Neural crest cell (in vitro differentiated cells): ENCODE results near the gene APOC3. TPM values are rescaled to one million over a fixed set of nuclear protein-coding genes. Genes with fewer than 3 reads are reported as not detected.
A peak's percentile ranks its signal among the peaks of the same experiment; 100 is the strongest.

Source experiments
- DNase-seq: peaks from one replicate; pipeline ENCODE4 v3.0.0; 2021; ENCODE audit warnings: low read depth, mixed read lengths, low spot score
- H3K27ac Mint-ChIP-seq: one replicate; pipeline ENCODE4 v1.8.0; 2021; ENCODE audit warnings: mild to moderate bottlenecking, mixed read lengths; ENCODE audit not compliant: unreplicated experiment
- H3K27me3 Mint-ChIP-seq: 2 replicates; pipeline ENCODE4 v1.8.0; 2021; ENCODE audit warnings: low read depth, mild to moderate bottlenecking, mixed read lengths
- H3K36me3 Mint-ChIP-seq: 2 replicates; pipeline ENCODE4 v1.8.0; 2021; ENCODE audit warnings: low read depth, mild to moderate bottlenecking, mixed read lengths
- H3K4me1 Mint-ChIP-seq: 2 replicates; pipeline ENCODE4 v1.8.0; 2021; ENCODE audit warnings: mixed read lengths
- H3K4me3 Mint-ChIP-seq: one replicate; pipeline ENCODE4 v1.8.0; 2021; ENCODE audit warnings: mild to moderate bottlenecking, mixed read lengths
- H3K9me3 Mint-ChIP-seq: 2 replicates; pipeline ENCODE4 v1.8.0; 2021; ENCODE audit warnings: mixed read lengths
- CTCF ChIP-seq: fragments of 200-600 bp; sonication (generic); conservative IDR thresholded peaks from 2 replicates; pipeline ENCODE4 v1.5.0; 2021; ENCODE audit warnings: antibody characterized with exemption, mild to moderate bottlenecking
- total RNA-seq: library from RNA; stranded (reverse); gene quantifications from 2 replicates; pipeline ENCODE4 v1.2.1, GENCODE V29; 2021

Gene APOC3
- total RNA-seq, 1 donor from 2014 or later, result not detected

- Mint-ChIP-seq H3K27ac (no peak overlapping the region), H3K36me3 (peaks cover 22% of the 10 kb centered on the region)
Measured at GRCh38 chr11:116851626-116852025, 21.9 kb downstream of the APOC3 start.

DNA sequence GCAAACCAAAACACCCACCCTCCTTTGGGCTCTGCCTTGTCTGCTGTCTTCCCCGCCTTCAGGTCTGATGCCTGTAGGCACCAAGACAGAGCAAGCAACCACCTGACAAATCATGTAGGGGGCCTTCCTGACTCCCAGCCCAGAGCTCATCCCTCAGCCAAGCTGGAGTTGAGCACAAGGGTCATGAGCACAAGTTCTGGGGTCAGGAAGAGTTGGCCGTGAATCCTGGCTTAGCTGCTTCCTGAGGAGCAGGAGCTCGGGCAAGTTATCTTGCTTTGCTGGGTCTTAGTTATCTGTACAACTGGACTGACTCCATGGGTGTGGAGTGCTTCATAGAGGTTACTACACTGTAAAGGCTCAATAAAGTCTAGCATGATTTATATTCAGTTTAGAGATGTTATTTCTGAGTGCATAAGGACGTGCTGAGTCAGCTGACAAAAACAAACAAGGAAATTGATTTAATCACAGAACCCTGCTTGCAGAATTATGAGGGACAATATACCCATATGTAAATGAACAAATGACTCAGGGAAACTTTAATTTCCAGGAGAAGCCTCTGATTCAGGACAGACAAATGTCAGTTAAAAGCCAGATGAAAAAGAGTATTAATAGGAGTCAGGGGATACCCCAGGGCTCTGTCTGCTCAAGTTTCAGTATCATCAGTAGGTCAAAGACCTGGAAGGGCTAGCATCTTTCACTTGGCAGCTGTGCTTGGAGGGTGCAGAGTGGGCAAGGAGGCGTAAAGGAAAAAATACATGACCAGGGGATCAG lies 22.7 kb downstream of the APOC3 start:
- Mint-ChIP-seq H3K27me3 (no peaks in the 10 kb centered on the region), H3K9me3 (no peaks in the 10 kb centered on the region), H3K27ac (peak overlapping the region; percentile 68), H3K4me3 (no peak overlapping the region), H3K4me1 (no peaks in the 10 kb centered on the region), H3K36me3 (peaks cover 22% of the 10 kb centered on the region)
- DNase-seq, result no peak
- TF ChIP-seq CTCF, result no peak

More at GRCh38 chr11:116851626-116852025, 21.9 kb downstream of the APOC3 start:
- no peak for TF ChIP-seq CTCF
- Mint-ChIP-seq H3K27me3 (no peaks in the 10 kb centered on the region), H3K4me3 (no peak overlapping the region), H3K4me1 (no peaks in the 10 kb centered on the region), H3K9me3 (no peaks in the 10 kb centered on the region)
- DNase-seq, result no peak

- H3K36me3 Mint-ChIP-seq, result peaks cover 22% of the 10 kb centered on the region
- no peaks in the 10 kb centered on the region for H3K9me3 Mint-ChIP-seq
- no peak overlapping the region for H3K4me3 Mint-ChIP-seq
- no peak for TF ChIP-seq CTCF
- no peaks in the 10 kb centered on the region for H3K4me1 Mint-ChIP-seq
- no peak overlapping the region for H3K27ac Mint-ChIP-seq
- DNase-seq, result no peak
- no peaks in the 10 kb centered on the region for H3K27me3 Mint-ChIP-seq
Measured at GRCh38 chr11:116853461-116854073, 23.9 kb downstream of the APOC3 start.

GRCh38 chr11:116855413-116855812 lies 25.7 kb downstream of the APOC3 start:
- no peak for DNase-seq
- H3K27ac Mint-ChIP-seq, result no peak overlapping the region
- TF ChIP-seq CTCF, result no peak
- H3K27me3 Mint-ChIP-seq, result no peaks in the 10 kb centered on the region
- no peak overlapping the region for H3K4me3 Mint-ChIP-seq
- no peaks in the 10 kb centered on the region for H3K9me3 Mint-ChIP-seq
- H3K36me3 Mint-ChIP-seq, result peaks cover 23% of the 10 kb centered on the region
- H3K4me1 Mint-ChIP-seq, result no peaks in the 10 kb centered on the region

GRCh38 chr11:116856423-116856822 lies 26.7 kb downstream of the APOC3 start:
- Mint-ChIP-seq H3K36me3 (peaks cover 27% of the 10 kb centered on the region), H3K4me3 (no peak overlapping the region), H3K27ac (no peak overlapping the region), H3K9me3 (no peaks in the 10 kb centered on the region), H3K4me1 (no peaks in the 10 kb centered on the region), H3K27me3 (no peaks in the 10 kb centered on the region)
- TF ChIP-seq CTCF, result no peak
- no peak for DNase-seq
